Esophagus muscularis mucosa (tissue), 4 donors: ENCODE results near the gene ZXDC. TPM values are rescaled to one million over a fixed set of nuclear protein-coding genes. Genes with fewer than 3 reads are reported as not detected.

Experiments used
- DNase-seq: peaks from one replicate; pipeline ENCODE4 v3.0.0-alpha.2; 2017; ENCODE audit errors: extremely low spot score
- H3K27ac ChIP-seq, 4 donors: fragments of 200-600 bp; sonication (generic); replicated peaks in 1 of 4; 1 replicate in 3 of 4; 2 replicates in 1 of 4; pipeline ENCODE4 v1.5.1; 2016 to 2019; ENCODE audit warnings: mild to moderate bottlenecking in 1 of 4
- H3K27me3 ChIP-seq, 4 donors: fragments of 200-600 bp; sonication (generic); one replicate each; pipeline versions ENCODE4 v1.5.1 to v1.6.0; 2016 to 2019
- H3K36me3 ChIP-seq, 4 donors: fragments of 200-600 bp; sonication (generic); one replicate each; pipeline ENCODE4 v1.5.1; 2016 to 2019
- H3K4me1 ChIP-seq, 4 donors: fragments of 200-600 bp; sonication (generic); one replicate each; pipeline ENCODE4 v1.5.1; 2016 to 2019
- H3K4me3 ChIP-seq, 4 donors: fragments of 200-600 bp; sonication (generic); 1 replicate in 2 of 4; 2 replicates in 2 of 4; pipeline ENCODE4 v1.5.1; 2016 to 2019; ENCODE audit warnings: mild to moderate bottlenecking in 4 of 4, moderate library complexity in 1 of 4
- H3K9me3 ChIP-seq, 4 donors: fragments of 200-600 bp; sonication (generic); 1 replicate in 3 of 4; 2 replicates in 1 of 4; pipeline ENCODE4 v1.5.1; 2016 to 2019
- CTCF ChIP-seq, 3 experiments: fragments of 200-600 bp in 2 of 3; fragments of 450-650 bp in 1 of 3; sonication (generic) in 2 of 3; IDR thresholded peaks; one replicate each; pipeline ENCODE4 v1.5.1; 2017 to 2019; ENCODE audit warnings: antibody characterized with exemption in 3 of 3, mild to moderate bottlenecking in 2 of 3, moderate library complexity in 1 of 3
- EP300 ChIP-seq: sonication (generic); formaldehyde crosslinking; IDR thresholded peaks from one replicate; pipeline ENCODE4 v1.6.1; 2017; ENCODE audit warnings: antibody characterized with exemption
- POLR2A ChIP-seq: fragments of 450-650 bp; IDR thresholded peaks from one replicate; pipeline ENCODE4 v1.6.1; 2017; ENCODE audit warnings: antibody characterized with exemption, moderate library complexity, mild to moderate bottlenecking, low read depth
- POLR2AphosphoS5 ChIP-seq, 2 donors: sonication (generic); formaldehyde crosslinking; IDR thresholded peaks; one replicate each; pipeline ENCODE4 v1.6.1; 2017; ENCODE audit warnings: antibody characterized with exemption in 2 of 2
- WGBS: methylation state at CpG from one replicate; pipeline ENCODE4 v1.1.5; 2018; 5-methylcytosine and 5-hydroxymethylcytosine counted together
- intact Hi-C: fragments of 100-400 bp; cut with DNase I; formaldehyde crosslinking; loops from one replicate; pipeline ENCODE4 v1.15.1; 2023
- total RNA-seq, 4 donors: library from RNA; depleted of rRNA; stranded (reverse); fragments of >200 nt; gene quantifications; one replicate each; pipeline versions ENCODE4 v1.1.0 to v1.2.1, GENCODE V29; 2016

ZXDC gene
- total RNA-seq, 4 donors from 2014 or later, result 25.8 to 41.2 (median 38.6) TPM

GRCh38 chr3:126418661-126419131 is 57.0 kb downstream of the ZXDC start:
- H3K9me3 ChIP-seq, result no peaks in the 10 kb centered on the region
- intact Hi-C loops, result no loop called here
- peaks cover 0 to 7% (median 3%) of the 10 kb centered on the region in 4 donors for H3K4me1 ChIP-seq
- H3K27ac ChIP-seq, result no peak overlapping the region
- no peak overlapping the region for H3K4me3 ChIP-seq
- peaks cover 0 to 63% (median 11%) of the 10 kb centered on the region in 4 donors for H3K27me3 ChIP-seq
- no peaks in the 10 kb centered on the region for H3K36me3 ChIP-seq
- DNase-seq, result no peak
- TF ChIP-seq CTCF (IDR thresholded peaks at IDR 0.05), result no peak
- TF ChIP-seq POLR2A, result no peak
- TF ChIP-seq POLR2AphosphoS5 (IDR thresholded peaks at IDR 0.05), result no peak
- TF ChIP-seq EP300, result no peak
- WGBS, result 87% methylated on average over 13 of the region's 20 CpGs

- intact Hi-C loops, result no loop called here
- H3K4me1 ChIP-seq, result peaks cover 0 to 7% (median 3%) of the 10 kb centered on the region in 4 donors
- H3K4me3 ChIP-seq, result no peak overlapping the region
- H3K27me3 ChIP-seq, result peaks cover 0 to 70% (median 11%) of the 10 kb centered on the region in 4 donors
- 78% methylated on average over 10 of the region's 11 CpGs for WGBS
- no peak for DNase-seq
- TF ChIP-seq EP300, result no peak
- TF ChIP-seq POLR2A, result no peak
- TF ChIP-seq POLR2AphosphoS5 (IDR thresholded peaks at IDR 0.05), result no peak
- TF ChIP-seq CTCF (IDR thresholded peaks at IDR 0.05), result no peak
- H3K27ac ChIP-seq, result no peak overlapping the region
- no peaks in the 10 kb centered on the region for H3K36me3 ChIP-seq
- no peaks in the 10 kb centered on the region for H3K9me3 ChIP-seq
These were observed 57.6 kb downstream of the ZXDC start for GRCh38 chr3:126417981-126418530.

GRCh38 chr3:126417515-126417914 is 58.2 kb downstream of the ZXDC start:
- Histone ChIP-seq H3K4me3 (no peak overlapping the region), H3K9me3 (no peaks in the 10 kb centered on the region), H3K27ac (no peak overlapping the region), H3K36me3 (no peaks in the 10 kb centered on the region), H3K27me3 (peaks cover 0 to 75% (median 11%) of the 10 kb centered on the region in 4 donors), H3K4me1 (peaks cover 0 to 7% (median 3%) of the 10 kb centered on the region in 4 donors)
- intact Hi-C loops, result no loop called here
- TF ChIP-seq POLR2A (no peak), CTCF (IDR thresholded peaks at IDR 0.05) (no peak), EP300 (no peak), POLR2AphosphoS5 (IDR thresholded peaks at IDR 0.05) (no peak)
- WGBS, result 48% methylated on average over 4 of the region's 5 CpGs
- no peak for DNase-seq

- peaks cover 0 to 80% (median 11%) of the 10 kb centered on the region in 4 donors for H3K27me3 ChIP-seq
- H3K4me1 ChIP-seq, result peaks cover 0 to 7% (median 3%) of the 10 kb centered on the region in 4 donors
- no peak for DNase-seq
- WGBS, result 81% methylated on average over 7 of the region's 7 CpGs
- H3K4me3 ChIP-seq, result no peak overlapping the region
- H3K27ac ChIP-seq, result no peak overlapping the region
- H3K9me3 ChIP-seq, result no peaks in the 10 kb centered on the region
- H3K36me3 ChIP-seq, result no peaks in the 10 kb centered on the region
- TF ChIP-seq CTCF (IDR thresholded peaks at IDR 0.05) (no peak), POLR2A (no peak), POLR2AphosphoS5 (IDR thresholded peaks at IDR 0.05) (no peak), EP300 (no peak)
- intact Hi-C loops, result no loop called here
These were observed 58.7 kb downstream of the ZXDC start for GRCh38 chr3:126416943-126417342.
